Pancreas (tissue), 10 donors: ENCODE measurements around the gene GOLGA1. TPM values are rescaled to one million over a fixed set of nuclear protein-coding genes. Genes with fewer than 3 reads are reported as not detected.

Source experiments
- ATAC-seq, 4 donors: fragments of 200-7000 bp; cut with Tn5 transposase; one replicate each; pipeline versions ENCODE4 v1.8.0 to v1.9.1; 2020; ENCODE audit warnings: mild to moderate bottlenecking in 4 of 4, moderate library complexity in 4 of 4
- DNase-seq, 6 donors: peaks; one replicate each; pipeline ENCODE4 v3.0.0-alpha.2; 2020
- FAIRE-seq: peaks from 2 replicates; lab custom pipeline; 2012; peaks lifted over from hg19 to GRCh38; lab: Jason Lieb, UNC
- H3K27ac ChIP-seq, 4 donors: fragments of 200-600 bp; sonication (generic); 1 replicate in 3 of 4; 2 replicates in 1 of 4; pipeline versions ENCODE4 v1.5.0 to v1.8.0; 2020
- H3K27me3 ChIP-seq, 4 donors: fragments of 200-600 bp; one replicate each; pipeline ENCODE4 v1.8.0; 2021
- H3K36me3 ChIP-seq, 3 donors: fragments of 200-600 bp; sonication (generic) in 1 of 3; one replicate each; pipeline versions ENCODE4 v1.5.0 to v1.8.0; 2020 to 2021
- H3K4me1 ChIP-seq, 3 donors: fragments of 200-600 bp; one replicate each; pipeline ENCODE4 v1.8.0; 2021
- H3K4me3 ChIP-seq, 4 donors: fragments of 200-600 bp; sonication (generic) in 2 of 4; one replicate each; pipeline versions ENCODE4 v1.5.0 to v1.8.0; 2020 to 2021
- H3K9me3 ChIP-seq, 4 donors: fragments of 200-600 bp; one replicate each; pipeline ENCODE4 v1.8.0; 2021
- CTCF ChIP-seq, 4 donors: fragments of 200-600 bp; sonication (generic) in 3 of 4; IDR thresholded peaks; one replicate each; pipeline versions ENCODE4 v1.5.0 to v1.8.0; 2021; ENCODE audit warnings: antibody characterized with exemption in 4 of 4
- WGBS, 2 donors: extraction: QIAGEN DNeasy Blood & Tissue Kit; methylation state at CpG; one replicate each; pipeline ENCODE4 v1.1.7; 2013; 5-methylcytosine and 5-hydroxymethylcytosine counted together
- intact Hi-C, 3 donors: fragments of 100-400 bp; cut with DNase I; formaldehyde crosslinking; loops; one replicate each; pipeline versions ENCODE4 v1.11.1 to v1.14.2; 2022
- polyA plus RNA-seq, 2 donors: library from polyadenylated mRNA; stranded (reverse); fragments of 200-250 nt; gene quantifications; one replicate each; pipeline ENCODE4 v1.2.3, GENCODE V29; 2013
- total RNA-seq, 6 donors: library from RNA; stranded (reverse); fragmentation: NEBNext Ultra II Directional in 4 of 6; extraction: Animal tissue kit (Norgen Biotek cat#: 25700) in 4 of 6; gene quantifications; one replicate each; pipeline versions ENCODE4 v1.2.1 to v1.2.4, GENCODE V29; 2021 to 2023
- donor health status: healthy with polysubstance abuse.
- donor health status: DM: no; HTN: no; CAD: no; lungs with moderate emphysema.
- donor health status: DM: no; HTN: no; CAD: no.
- donor health status: control.
- donor health status: control.
- donor health status: Bipolar disorder and iron deficiency.
- donor health status: DM: yes; HTN: yes; CAD: no.
- donor health status: DM: no; HTN: no; CAD: no.
- donor health status: DM: no; HTN: no; CAD: no.
- donor health status: DM: yes; HTN: yes; CAD: no.

Gene GOLGA1
- total and polyA plus RNA-seq, 8 donors = 9.0 to 14.7 (median 10.9) TPM

DNA sequence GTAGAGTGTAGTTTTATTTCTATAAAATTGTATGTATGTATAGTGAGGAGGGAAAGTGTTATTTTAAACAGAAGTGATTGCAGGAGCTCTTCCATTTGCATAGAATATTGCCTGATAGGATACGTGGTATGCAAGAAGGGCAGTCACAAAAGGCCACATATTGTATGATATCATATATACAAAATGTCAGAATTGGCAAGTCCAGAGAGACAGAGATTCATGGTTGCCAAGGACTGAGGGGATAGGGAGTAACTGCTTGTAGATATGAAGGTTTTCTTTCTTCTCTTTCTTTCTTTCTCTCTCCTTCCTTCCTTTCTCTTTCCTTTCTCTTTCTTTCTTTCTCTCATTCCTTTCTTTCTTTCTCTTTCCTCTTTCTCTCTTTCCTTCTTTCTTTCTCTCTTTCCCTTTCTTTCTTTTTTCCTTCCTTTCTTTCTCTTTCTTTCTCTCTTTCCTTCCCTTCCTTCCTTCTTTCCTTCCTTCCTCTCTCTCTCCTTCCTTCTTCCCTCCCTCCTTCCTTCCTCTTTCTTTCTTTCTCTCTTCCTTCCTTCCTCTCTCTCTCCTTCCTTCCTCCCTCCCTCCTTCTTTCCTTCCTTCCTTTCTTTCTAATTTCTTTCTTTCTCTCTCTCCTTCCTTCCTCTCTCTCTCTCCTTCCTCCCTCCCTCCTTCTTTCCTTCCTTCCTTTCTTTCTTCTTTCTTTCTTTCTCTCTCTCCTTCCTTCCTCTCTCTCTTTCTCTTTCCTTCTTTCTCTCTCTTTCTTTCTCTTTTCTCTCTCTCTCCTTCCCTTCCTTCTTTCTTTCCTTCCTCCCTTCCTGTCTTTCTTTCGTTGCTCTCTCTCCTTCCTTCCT is 112.2 kb downstream of the GOLGA1 start:
- no peak for FAIRE-seq
- 65 to 75% methylated on average over 2 of the region's 2 CpGs for WGBS, 2 donors

More for the DNA sequence above, 112.2 kb downstream of the GOLGA1 start:
- no peaks in the 10 kb centered on the region for H3K27me3 ChIP-seq
- ATAC-seq (no peak), DNase-seq (no peak)
- no peaks in the 10 kb centered on the region for H3K36me3 ChIP-seq
- TF ChIP-seq CTCF (IDR thresholded peaks at IDR 0.05) = no peak
- no peaks in the 10 kb centered on the region for H3K9me3 ChIP-seq
- peaks cover 0 to 15% (median 3%) of the 10 kb centered on the region in 3 donors for H3K4me1 ChIP-seq
- no peak overlapping the region for H3K27ac ChIP-seq
- no peak overlapping the region for H3K4me3 ChIP-seq
- intact Hi-C loops = no loop called here

Other genes starting within 250 kb of the GOLGA1 start
- 1 to 10 TPM; 2.1 to 3.9 (median 2.5) TPM for gene NR6A1, start 169.8 kb downstream of the GOLGA1 start, total RNA-seq
- gene NR6A1, start 169.8 kb downstream of the GOLGA1 start, polyA plus RNA-seq = 1 to 10 TPM; 3.0 to 3.1 TPM
- gene OLFML2A, start 163.9 kb downstream of the GOLGA1 start, total RNA-seq = 1 to 10 TPM; 3.0 to 8.6 (median 6.5) TPM
- gene OLFML2A, start 163.9 kb downstream of the GOLGA1 start, polyA plus RNA-seq = 1 to 10 TPM in 1 of 2 donors, under 1 TPM in 1; 0.95 to 2.3 TPM
- under 1 TPM in 1 of 6 donors, not detected in 5; 0.13 TPM for gene WDR38, start 87.6 kb downstream of the GOLGA1 start, total RNA-seq
- gene WDR38, start 87.6 kb downstream of the GOLGA1 start, polyA plus RNA-seq = not detected
- gene RPL35, start 79.1 kb downstream of the GOLGA1 start, total RNA-seq = 1,000 to 10,000 TPM in 2 of 6 donors, 100 to 1,000 TPM in 4; 711 to 1,181 (median 872) TPM
- 1,000 to 10,000 TPM; 2,170 to 3,795 TPM for gene RPL35, start 79.1 kb downstream of the GOLGA1 start, polyA plus RNA-seq
- gene ARPC5L, start 79.0 kb downstream of the GOLGA1 start, total RNA-seq = 10 to 100 TPM in 4 of 6 donors, 1 to 10 TPM in 2; 7.0 to 14.9 (median 10.4) TPM
- gene ARPC5L, start 79.0 kb downstream of the GOLGA1 start, polyA plus RNA-seq = 10 to 100 TPM; 13.7 to 24.4 TPM
- gene SCAI, start 202.4 kb upstream of the GOLGA1 start, total RNA-seq = 1 to 10 TPM; 2.7 to 6.8 (median 3.6) TPM
- gene SCAI, start 202.4 kb upstream of the GOLGA1 start, polyA plus RNA-seq = 1 to 10 TPM; 1.6 TPM
- gene PPP6C, start 248.7 kb upstream of the GOLGA1 start, total RNA-seq = 10 to 100 TPM; 16.9 to 26.7 (median 23.2) TPM
- 10 to 100 TPM in 1 of 2 donors, 1 to 10 TPM in 1; 9.4 to 18.7 TPM for gene PPP6C, start 248.7 kb upstream of the GOLGA1 start, polyA plus RNA-seq